HCT116 (cell line): ENCODE measurements around the gene MSMO1. TPM values are rescaled to one million over a fixed set of nuclear protein-coding genes. Genes with fewer than 3 reads are reported as not detected.
A peak's percentile ranks its signal among the peaks of the same experiment; 100 is the strongest.

Source experiments
- ATAC-seq: fragments of 200-7000 bp; cut with Tn5 transposase; 2 replicates; pipeline ENCODE4 v1.9.1; 2020; ENCODE audit warnings: mild to moderate bottlenecking, moderate library complexity
- BruUV-seq: library from RNA; stranded (reverse); fragments of 400-500 nt; replicated peaks from 2 replicates; lab custom pipeline; 2021; lab: Mats Ljungman, UMichigan
- CTCF ChIA-PET: fragments of 300-600 bp; sonication (Branson Sonifier 250); formaldehyde crosslinking; loops from one replicate; lab custom pipeline; 2021; ENCODE audit warnings: antibody characterized with exemption; lab: Charles Lee
- POLR2A ChIA-PET: fragments of 300-600, 350-600 bp; sonication (Branson Sonifier 250); formaldehyde crosslinking; loops from one replicate; lab custom pipeline; 2021; ENCODE audit warnings: antibody characterized with exemption; lab: Charles Lee
- RAD21 ChIA-PET, 2 experiments: fragments of 300-600 bp; sonication (Branson Sonifier 250); formaldehyde crosslinking; loops; one replicate each; lab custom pipeline; 2023; ENCODE audit warnings: low total read pairs in 2 of 2; ENCODE audit not compliant: uncharacterized antibody in 2 of 2, unreplicated experiment in 2 of 2, low non-redundant PET in 1 of 2; lab: Charles Lee
- DNase-seq: peaks from one replicate; pipeline ENCODE4 v3.0.0-alpha.2; 2010; ENCODE audit warnings: low read depth, low spot score
- H2AFZ ChIP-seq: fragments of 200-600 bp; shearing (Covaris generic), sonication (generic); 2 replicates; pipeline ENCODE4 v1.6.1; 2017; ENCODE audit warnings: low read depth, mixed run types, mixed read lengths, antibody characterized with exemption, low read length; ENCODE audit not compliant: poor library complexity, severe bottlenecking
- H3K27ac ChIP-seq: 2 replicates; pipeline ENCODE4 v1.5.1; 2012; ENCODE audit warnings: low read depth, low read length
- H3K27me3 ChIP-seq: fragments of 200-600 bp; sonication (generic); 2 replicates; pipeline ENCODE4 v1.6.1; 2016; ENCODE audit warnings: mixed run types, low read length, mixed read lengths; ENCODE audit not compliant: insufficient read depth
- H3K36me3 ChIP-seq, 2 experiments: fragments of 200-500 bp in 1 of 2; fragments of 200-600 bp in 1 of 2; sonication (Bioruptor generic) in 1 of 2; sonication (generic) in 1 of 2; 2 replicates each; pipeline versions ENCODE4 v1.5.1 to v1.6.1; 2014 to 2016; ENCODE audit warnings: low read length in 2 of 2, inconsistent platforms in 1 of 2, mixed read lengths in 1 of 2, mixed run types in 1 of 2; ENCODE audit not compliant: insufficient read depth in 2 of 2, control insufficient read depth in 1 of 2
- H3K4me1 ChIP-seq, 2 experiments: fragments of 200-600 bp in 1 of 2; sonication (generic) in 1 of 2; 2 replicates each; pipeline versions ENCODE4 v1.5.1 to v1.6.1; 2012 to 2017; ENCODE audit warnings: low read length in 2 of 2, inconsistent platforms in 1 of 2, mild to moderate bottlenecking in 1 of 2, mixed read lengths in 1 of 2, mixed run types in 1 of 2, moderate library complexity in 1 of 2; ENCODE audit not compliant: insufficient read depth in 2 of 2, control insufficient read depth in 1 of 2
- H3K4me2 ChIP-seq: fragments of 200-600 bp; sonication (generic); 2 replicates; pipeline ENCODE4 v1.6.1; 2017; ENCODE audit warnings: mixed run types, low read length, mixed read lengths
- H3K4me3 ChIP-seq, 2 experiments: fragments of 200-600 bp in 1 of 2; sonication (generic) in 1 of 2; replicated peaks in 1 of 2; 2 replicates each; pipeline ENCODE4 v1.5.1; 2011 to 2016; ENCODE audit warnings: low read length in 2 of 2, control low read depth in 1 of 2, low read depth in 1 of 2, mild to moderate bottlenecking in 1 of 2, mixed read lengths in 1 of 2, mixed run types in 1 of 2
- H3K79me2 ChIP-seq: fragments of 200-600 bp; sonication (generic); 2 replicates; pipeline ENCODE4 v1.6.1; 2017; ENCODE audit warnings: mild to moderate bottlenecking, mixed run types, low read length, moderate library complexity, mixed read lengths; ENCODE audit not compliant: insufficient read depth
- H3K9ac ChIP-seq: fragments of 200-600 bp; sonication (generic); 2 replicates; pipeline ENCODE4 v1.6.1; 2016; ENCODE audit warnings: low read length, mixed read lengths
- H3K9me2 ChIP-seq: fragments of 200-600 bp; sonication (generic), shearing (Covaris generic); 2 replicates; pipeline ENCODE4 v1.6.1; 2017; ENCODE audit warnings: mixed run types, mild to moderate bottlenecking, moderate library complexity; ENCODE audit not compliant: insufficient read depth
- H3K9me3 ChIP-seq, 2 experiments: fragments of 200-500 bp in 1 of 2; fragments of 200-600 bp in 1 of 2; sonication (Bioruptor generic) in 1 of 2; sonication (generic) in 1 of 2; 2 replicates each; pipeline ENCODE4 v1.6.1; 2014 to 2017; ENCODE audit warnings: low read length in 2 of 2, mixed read lengths in 2 of 2, inconsistent platforms in 1 of 2, low read depth in 1 of 2, mild to moderate bottlenecking in 1 of 2, mixed run types in 1 of 2, moderate library complexity in 1 of 2; ENCODE audit not compliant: control insufficient read depth in 1 of 2, insufficient read depth in 1 of 2
- H4K20me1 ChIP-seq: fragments of 200-600 bp; sonication (generic), shearing (Covaris generic); 2 replicates; pipeline ENCODE4 v1.6.1; 2017; ENCODE audit warnings: mixed run types, mild to moderate bottlenecking, moderate library complexity; ENCODE audit not compliant: insufficient read depth
- ATF3 ChIP-seq: IDR thresholded peaks from 2 replicates; pipeline ENCODE4 v1.6.1; 2012
- CBX3 ChIP-seq: IDR thresholded peaks from 2 replicates; pipeline ENCODE4 v1.6.1; 2012; ENCODE audit warnings: low read depth
- CEBPB ChIP-seq: IDR thresholded peaks from 2 replicates; pipeline ENCODE4 v1.6.1; 2012; ENCODE audit warnings: low read depth
- EGR1 ChIP-seq: IDR thresholded peaks from 2 replicates; pipeline ENCODE4 v1.6.1; 2012; ENCODE audit warnings: low read depth
- ELF1 ChIP-seq: IDR thresholded peaks from 2 replicates; pipeline ENCODE4 v1.6.1; 2012; ENCODE audit warnings: low read depth, borderline replicate concordance
- EZH2 ChIP-seq: fragments of 200-600 bp; sonication (generic); IDR thresholded peaks from 2 replicates; pipeline ENCODE4 v1.6.1; 2017; ENCODE audit warnings: antibody characterized with exemption, mixed run types
- EZH2phosphoT487 ChIP-seq: fragments of 200-600 bp; IDR thresholded peaks from 2 replicates; pipeline ENCODE4 v1.6.1; 2018; ENCODE audit warnings: antibody characterized with exemption, borderline replicate concordance
- FOSL1 ChIP-seq: IDR thresholded peaks from 2 replicates; pipeline ENCODE4 v1.6.1; 2012; ENCODE audit warnings: low read depth
- JUND ChIP-seq: IDR thresholded peaks from 2 replicates; pipeline ENCODE4 v1.6.1; 2012
- MAX ChIP-seq: IDR thresholded peaks from 2 replicates; pipeline ENCODE4 v1.6.1; 2012
- POLR2A ChIP-seq: IDR thresholded peaks from 2 replicates; pipeline ENCODE4 v1.7.0; 2011; ENCODE audit warnings: borderline replicate concordance; ENCODE audit not compliant: insufficient read depth, insufficient read length; ENCODE audit errors: extremely low read depth
- POLR2AphosphoS5 ChIP-seq: IDR thresholded peaks from 2 replicates; pipeline ENCODE4 v1.6.1; 2011; ENCODE audit warnings: mild to moderate bottlenecking, low read depth, low read length, moderate library complexity
- RAD21 ChIP-seq: IDR thresholded peaks from 2 replicates; pipeline ENCODE4 v1.6.1; 2012; ENCODE audit warnings: low read depth, mild to moderate bottlenecking
- REST ChIP-seq: IDR thresholded peaks from 2 replicates; pipeline ENCODE4 v1.6.1; 2012; ENCODE audit warnings: low read depth
- SIN3A ChIP-seq: IDR thresholded peaks from 2 replicates; pipeline ENCODE4 v1.6.1; 2012; ENCODE audit warnings: low read depth
- SP1 ChIP-seq: IDR thresholded peaks from 2 replicates; pipeline ENCODE4 v1.6.1; 2012; ENCODE audit warnings: low read depth
- SRF ChIP-seq: IDR thresholded peaks from 2 replicates; pipeline ENCODE4 v1.6.1; 2012; ENCODE audit warnings: low read depth
- YY1 ChIP-seq: IDR thresholded peaks from 2 replicates; pipeline ENCODE4 v1.6.1; 2011; ENCODE audit warnings: low read length, low read depth, moderate library complexity, mild to moderate bottlenecking; ENCODE audit not compliant: insufficient replicate concordance; ENCODE audit errors: extremely low read depth
- ZBTB33 ChIP-seq: IDR thresholded peaks from 2 replicates; pipeline ENCODE4 v1.6.1; 2011; ENCODE audit warnings: mild to moderate bottlenecking, low read length, moderate library complexity; ENCODE audit not compliant: insufficient replicate concordance; ENCODE audit errors: extremely low read depth
- ZFX ChIP-seq: fragments of 450-650 bp; IDR thresholded peaks from 2 replicates; pipeline ENCODE4 v1.6.1; 2017
- ZNF274 ChIP-seq: fragments of 200-500 bp; sonication (Bioruptor generic); IDR thresholded peaks from 2 replicates; pipeline ENCODE4 v1.6.1; 2014; ENCODE audit warnings: mild to moderate bottlenecking, low read depth, low read length, inconsistent platforms
- intact Hi-C: fragments of 100-400 bp; cut with micrococcal nuclease; formaldehyde crosslinking; loops from 2 replicates; pipeline ENCODE4 v1.10.0; 2022
- total RNA-seq: library from RNA; stranded (reverse); gene quantifications from one replicate; pipeline ENCODE4 v1.2.1, GENCODE V29; 2021; ENCODE audit not compliant: unreplicated experiment

Gene MSMO1
- total RNA-seq, 1 experiment from 2014 or later, result 54.5 TPM

GRCh38 chr4:165343353-165344191 is 16.1 kb downstream of the MSMO1 start:
- no peaks in the 10 kb centered on the region for H3K9me2 ChIP-seq
- no peak overlapping the region for H3K4me2 ChIP-seq
- no peak overlapping the region for H3K9ac ChIP-seq
- ChIA-PET POLR2A (interaction anchor here (1.3 to 2.9 kb wide), 2 partner anchors 16 to 35 kb away, joined by 3 to 7 read pairs; partner anchors contain the start of genes CPE and MSMO1), RAD21 (interaction anchor here (1.0 to 1.7 kb wide), 2 partner anchors 213 kb away, joined by 4 to 14 read pairs; no protein-coding TSS in a partner anchor), CTCF (interaction anchor here (1.1 to 5.6 kb wide), 5 partner anchors 16 to 231 kb away, joined by 3 to 99 read pairs (median 5); partner anchors contain the start of gene TMEM192)
- intact Hi-C loops, result loop anchor here (1.0 kb wide), 1 partner anchor 212 kb away; no protein-coding TSS in a partner anchor
- ATAC-seq, result peak; percentile 78
- no peaks in the 10 kb centered on the region for H3K27me3 ChIP-seq
- H4K20me1 ChIP-seq, result no peaks in the 10 kb centered on the region
- peaks cover 12 to 30% of the 10 kb centered on the region in 2 experiments for H3K36me3 ChIP-seq
- H3K27ac ChIP-seq, result no peak overlapping the region
- no peaks in the 10 kb centered on the region for H3K9me3 ChIP-seq
- no peak overlapping the region for H2AFZ ChIP-seq
- H3K79me2 ChIP-seq, result no peaks in the 10 kb centered on the region
- BruUV-seq, result no TSS peak
- H3K4me3 ChIP-seq, result no peak overlapping the region
- H3K4me1 ChIP-seq, result no peaks in the 10 kb centered on the region
- DNase-seq, result no peak
- no peak for TF ChIP-seq MAX
- no peak for TF ChIP-seq EZH2
- peak; percentile 86 for TF ChIP-seq RAD21
- TF ChIP-seq EGR1, result no peak
- no peak for TF ChIP-seq ZNF274
- no peak for TF ChIP-seq CBX3
- TF ChIP-seq REST, result no peak
- TF ChIP-seq ELF1, result no peak
- TF ChIP-seq FOSL1, result no peak
- 0 out of 2 replicates have a peak, but pooled peaks have one; percentile 9 for TF ChIP-seq JUND
- 0 out of 2 replicates have a peak, but pooled peaks have one; percentile 37 for TF ChIP-seq POLR2AphosphoS5
- no peak for TF ChIP-seq ATF3
- no peak for TF ChIP-seq SRF
- no peak for TF ChIP-seq YY1
- no peak for TF ChIP-seq EZH2phosphoT487
- TF ChIP-seq ZBTB33, result no peak
- no peak for TF ChIP-seq POLR2A
- no peak for TF ChIP-seq ZFX
- TF ChIP-seq CEBPB, result no peak
- no peak for TF ChIP-seq SP1
- TF ChIP-seq SIN3A, result no peak
